Stimulated activated CD4-positive, alpha-beta T cell treated with anti-CD3 and anti-CD28 coated beads, Interleukin-1b, Interleukin-23, amount 100 ng/mL, for 24 hours (primary cell): ENCODE results near the gene WDR73.
A peak's percentile ranks its signal among the peaks of the same experiment; 100 is the strongest.
"Not testable (repeated sequence)": the region's sequence is repeated elsewhere in the genome, so short reads cannot be mapped to it uniquely, and the experiment has no call there.

Experiments
- DNase-seq, 4 experiments: peaks; one replicate each; pipeline ENCODE4 v3.0.0-alpha.2; 2020; ENCODE audit warnings: low read depth in 4 of 4, low spot score in 1 of 4

Gene WDR73

GRCh38 chr15:84653910-84654688 lies at the start of gene WDR73:
Gene WDR73 (minus strand): TSS chr15:84654283. CDS start chr15:84654274, 9 bp downstream.
- peak; percentile 95 to 96 (median 96) for DNase-seq

- DNase-seq: no peak
Measured at GRCh38 chr15:84703808-84704207, 49.7 kb upstream of the WDR73 start.

- DNase-seq: no peak
Measured at GRCh38 chr15:84702961-84703482, 48.9 kb upstream of the WDR73 start.

- no peak for DNase-seq
Measured at GRCh38 chr15:84699538-84700191, 45.6 kb upstream of the WDR73 start.

- DNase-seq: no peak
Measured at GRCh38 chr15:84697236-84697990, 43.3 kb upstream of the WDR73 start.

GRCh38 chr15:84696757-84697156 lies 42.7 kb upstream of the WDR73 start:
- DNase-seq: no peak

GRCh38 chr15:84690342-84690741 lies 36.3 kb upstream of the WDR73 start:
- DNase-seq: no peak

- DNase-seq: no peak
Measured at GRCh38 chr15:84689858-84690257, 35.8 kb upstream of the WDR73 start.

GRCh38 chr15:84686446-84686845 lies 32.4 kb upstream of the WDR73 start:
- DNase-seq: not testable (repeated sequence)

- DNase-seq: no peak
Measured at GRCh38 chr15:84685304-84685703, 31.2 kb upstream of the WDR73 start.

GRCh38 chr15:84684092-84684491 lies 30.0 kb upstream of the WDR73 start:
- DNase-seq: no peak

- DNase-seq: no peak
Measured at GRCh38 chr15:84681831-84682230, 27.7 kb upstream of the WDR73 start.

GRCh38 chr15:84671211-84671610 lies 17.1 kb upstream of the WDR73 start:
- no peak for DNase-seq

- peak in 1 of 4 experiments; percentile 34 for DNase-seq
Measured at GRCh38 chr15:84669726-84670125, 15.6 kb upstream of the WDR73 start.

GRCh38 chr15:84668221-84668982 lies 14.3 kb upstream of the WDR73 start:
- no peak for DNase-seq

- no peak for DNase-seq
Measured at GRCh38 chr15:84666373-84666772, 12.3 kb upstream of the WDR73 start.

GRCh38 chr15:84661001-84661400 lies 6.9 kb upstream of the WDR73 start:
- no peak for DNase-seq

- DNase-seq: no peak
Measured at GRCh38 chr15:84659904-84660781, 6.1 kb upstream of the WDR73 start.

- no peak for DNase-seq
Measured at GRCh38 chr15:84658788-84659411, 4.8 kb upstream of the WDR73 start.
